Suprapubic skin (tissue), 4 donors: ENCODE measurements around the gene EYS.

Source experiments
- POLR2A ChIP-seq, 2 donors: fragments of 450-650 bp; IDR thresholded peaks; one replicate each; pipeline ENCODE4 v1.6.1; 2017; ENCODE audit warnings: antibody characterized with exemption in 2 of 2, mild to moderate bottlenecking in 2 of 2, moderate library complexity in 2 of 2
- POLR2AphosphoS5 ChIP-seq, 3 donors: sonication (generic); formaldehyde crosslinking; IDR thresholded peaks; one replicate each; pipeline ENCODE4 v1.6.1; 2017; ENCODE audit warnings: antibody characterized with exemption in 3 of 3
- TF ChIP-seq, protein P1 (sequence below), 2 donors: fragments of 200-600 bp in 1 of 2; fragments of 450-650 bp in 1 of 2; sonication (generic) in 1 of 2; IDR thresholded peaks; one replicate each; pipeline ENCODE4 v1.5.1; 2016 to 2019; ENCODE audit warnings: antibody characterized with exemption in 2 of 2, mild to moderate bottlenecking in 1 of 2, moderate library complexity in 1 of 2

- TF ChIP-seq, protein P1, sequence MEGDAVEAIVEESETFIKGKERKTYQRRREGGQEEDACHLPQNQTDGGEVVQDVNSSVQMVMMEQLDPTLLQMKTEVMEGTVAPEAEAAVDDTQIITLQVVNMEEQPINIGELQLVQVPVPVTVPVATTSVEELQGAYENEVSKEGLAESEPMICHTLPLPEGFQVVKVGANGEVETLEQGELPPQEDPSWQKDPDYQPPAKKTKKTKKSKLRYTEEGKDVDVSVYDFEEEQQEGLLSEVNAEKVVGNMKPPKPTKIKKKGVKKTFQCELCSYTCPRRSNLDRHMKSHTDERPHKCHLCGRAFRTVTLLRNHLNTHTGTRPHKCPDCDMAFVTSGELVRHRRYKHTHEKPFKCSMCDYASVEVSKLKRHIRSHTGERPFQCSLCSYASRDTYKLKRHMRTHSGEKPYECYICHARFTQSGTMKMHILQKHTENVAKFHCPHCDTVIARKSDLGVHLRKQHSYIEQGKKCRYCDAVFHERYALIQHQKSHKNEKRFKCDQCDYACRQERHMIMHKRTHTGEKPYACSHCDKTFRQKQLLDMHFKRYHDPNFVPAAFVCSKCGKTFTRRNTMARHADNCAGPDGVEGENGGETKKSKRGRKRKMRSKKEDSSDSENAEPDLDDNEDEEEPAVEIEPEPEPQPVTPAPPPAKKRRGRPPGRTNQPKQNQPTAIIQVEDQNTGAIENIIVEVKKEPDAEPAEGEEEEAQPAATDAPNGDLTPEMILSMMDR (IDR thresholded peaks at IDR 0.05) = no peak
- TF ChIP-seq POLR2A (IDR thresholded peaks at IDR 0.05) (no peak), POLR2AphosphoS5 (IDR thresholded peaks at IDR 0.05) (no peak)
Observed at GRCh38 chr6:65221153-65221552, 485.9 kb downstream of the EYS start.
